HEK293T (cell line): ENCODE measurements around the gene COL20A1.

Experiments used
- ELF4 ChIP-seq: fragments of 450-650 bp; IDR thresholded peaks from 2 replicates; pipeline ENCODE4 v1.6.1; 2017; ENCODE audit warnings: antibody characterized with exemption
- FOXK2 ChIP-seq: fragments of 450-650 bp; IDR thresholded peaks from 2 replicates; pipeline ENCODE4 v1.6.1; 2016; ENCODE audit warnings: mild to moderate bottlenecking
- SP1 ChIP-seq: fragments of 450-650 bp; IDR thresholded peaks from 2 replicates; pipeline ENCODE4 v1.6.1; 2017
- SUZ12 ChIP-seq: fragments of 450-650 bp; IDR thresholded peaks from 2 replicates; pipeline ENCODE4 v1.6.1; 2016; ENCODE audit warnings: mild to moderate bottlenecking
- TARDBP ChIP-seq: fragments of 450-650 bp; IDR thresholded peaks from 2 replicates; pipeline ENCODE4 v1.6.1; 2016

GRCh38 chr20:63319164-63320040 lies 26.4 kb downstream of the COL20A1 start:
- no peak for TF ChIP-seq FOXK2
- no peak for TF ChIP-seq ELF4
- TF ChIP-seq TARDBP: no peak
- no peak for TF ChIP-seq SUZ12
- no peak for TF ChIP-seq SP1
